ENCODE measurements around the gene IL1RL2.

IL1RL2 gene

DNA sequence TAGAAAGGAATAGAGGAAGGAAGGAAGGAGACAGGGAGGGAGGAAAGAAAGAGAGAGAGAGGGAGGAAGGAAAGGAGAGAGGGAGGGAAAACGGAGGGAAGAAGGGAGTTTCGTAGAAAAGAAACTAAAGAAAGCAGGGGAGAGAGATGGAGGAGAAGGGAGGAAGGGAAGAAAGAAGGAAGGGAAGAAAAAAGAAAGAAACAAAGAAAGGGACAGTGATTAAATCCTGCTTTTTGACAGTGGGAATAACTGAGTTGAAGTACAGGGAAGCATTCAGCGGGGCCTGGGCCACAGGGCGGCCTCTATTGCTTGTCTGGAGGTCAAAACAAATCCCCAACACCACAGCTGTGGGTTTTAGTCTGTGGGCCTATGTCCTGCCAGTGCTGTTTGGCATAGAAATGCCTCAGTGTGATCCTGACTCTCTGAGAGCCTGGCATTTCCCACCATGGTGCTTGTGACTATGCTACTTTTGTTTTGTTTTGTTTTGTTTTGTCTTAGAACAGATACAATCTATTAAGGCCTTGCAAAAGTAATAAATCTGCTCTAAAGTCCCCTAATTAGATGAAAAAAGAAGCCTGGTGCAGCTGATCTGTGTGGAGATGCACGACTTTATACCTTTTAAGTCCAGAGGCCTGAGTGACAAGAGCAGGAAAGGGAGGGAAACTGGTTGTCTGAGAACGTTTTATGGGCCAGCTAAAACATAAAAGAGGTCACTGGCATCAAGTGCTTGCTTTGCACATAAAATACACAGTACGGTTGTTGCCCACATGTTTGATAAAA is 40.0 kb downstream of the IL1RL2 start:
- H3K27ac ChIP-seq, result peak overlapping the region; percentile 82 to 90
- no peak for DNase-seq (ENCODE audit: low spot score)
- no peak overlapping the region for H3K4me3 ChIP-seq
- TF ChIP-seq, protein P1, sequence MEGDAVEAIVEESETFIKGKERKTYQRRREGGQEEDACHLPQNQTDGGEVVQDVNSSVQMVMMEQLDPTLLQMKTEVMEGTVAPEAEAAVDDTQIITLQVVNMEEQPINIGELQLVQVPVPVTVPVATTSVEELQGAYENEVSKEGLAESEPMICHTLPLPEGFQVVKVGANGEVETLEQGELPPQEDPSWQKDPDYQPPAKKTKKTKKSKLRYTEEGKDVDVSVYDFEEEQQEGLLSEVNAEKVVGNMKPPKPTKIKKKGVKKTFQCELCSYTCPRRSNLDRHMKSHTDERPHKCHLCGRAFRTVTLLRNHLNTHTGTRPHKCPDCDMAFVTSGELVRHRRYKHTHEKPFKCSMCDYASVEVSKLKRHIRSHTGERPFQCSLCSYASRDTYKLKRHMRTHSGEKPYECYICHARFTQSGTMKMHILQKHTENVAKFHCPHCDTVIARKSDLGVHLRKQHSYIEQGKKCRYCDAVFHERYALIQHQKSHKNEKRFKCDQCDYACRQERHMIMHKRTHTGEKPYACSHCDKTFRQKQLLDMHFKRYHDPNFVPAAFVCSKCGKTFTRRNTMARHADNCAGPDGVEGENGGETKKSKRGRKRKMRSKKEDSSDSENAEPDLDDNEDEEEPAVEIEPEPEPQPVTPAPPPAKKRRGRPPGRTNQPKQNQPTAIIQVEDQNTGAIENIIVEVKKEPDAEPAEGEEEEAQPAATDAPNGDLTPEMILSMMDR (IDR thresholded peaks at IDR 0.05), result no peak

- Histone ChIP-seq H3K4me3 (no peak overlapping the region), H3K27ac (peak overlapping the region; percentile 70 to 90)
- TF ChIP-seq, protein P1 (IDR thresholded peaks at IDR 0.05), result no peak
- no peak for DNase-seq (ENCODE audit: low spot score)
These were observed 42.4 kb downstream of the IL1RL2 start for GRCh38 chr2:102229141-102229769.

- H3K4me3 ChIP-seq, result no peak overlapping the region
- no peak overlapping the region for H3K27ac ChIP-seq
- TF ChIP-seq, protein P1 (IDR thresholded peaks at IDR 0.05), result no peak
- no peak for DNase-seq (ENCODE audit: low spot score)
These were observed 43.6 kb downstream of the IL1RL2 start for GRCh38 chr2:102230410-102230909.

DNA sequence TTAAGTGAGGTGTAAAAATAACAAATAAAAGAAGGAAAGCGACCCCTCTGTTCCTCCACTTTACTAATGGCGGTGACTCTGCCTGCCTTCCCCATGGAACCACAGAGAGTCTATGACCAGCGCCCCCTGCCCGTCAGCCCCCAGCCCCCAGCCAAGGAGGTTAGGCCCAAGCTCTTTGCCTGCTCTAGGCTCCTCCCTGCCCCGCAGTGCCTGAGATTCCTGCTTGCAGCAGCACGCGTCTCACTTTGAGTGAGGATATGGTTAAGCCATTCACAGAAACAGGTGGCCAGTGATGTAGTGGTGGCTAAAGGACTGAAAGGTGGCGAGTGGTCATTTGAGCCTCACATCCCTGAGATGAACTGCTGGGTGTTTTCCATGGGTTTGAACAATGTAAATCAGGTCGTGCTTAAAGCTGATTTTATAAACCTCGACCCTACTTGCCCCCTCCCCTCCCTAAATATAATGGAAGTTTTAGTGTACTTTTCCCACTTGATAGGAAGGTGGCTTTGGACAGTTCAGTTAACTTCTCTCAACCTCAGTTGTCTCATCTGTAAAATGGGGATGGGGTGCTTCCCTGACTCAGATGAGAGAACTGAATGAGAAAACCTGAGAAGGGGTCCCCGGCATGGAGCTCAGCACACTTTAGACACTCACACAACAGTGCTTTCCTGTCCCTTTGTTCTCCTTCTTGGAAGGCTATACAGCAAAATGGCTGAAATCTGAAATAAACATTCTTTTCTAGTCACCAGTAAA is 46.5 kb downstream of the IL1RL2 start:
- Histone ChIP-seq H3K4me3 (no peak overlapping the region), H3K27ac (no peak overlapping the region)
- no peak for DNase-seq (ENCODE audit: low spot score)
- TF ChIP-seq, protein P1 (IDR thresholded peaks at IDR 0.05), result no peak

DNA sequence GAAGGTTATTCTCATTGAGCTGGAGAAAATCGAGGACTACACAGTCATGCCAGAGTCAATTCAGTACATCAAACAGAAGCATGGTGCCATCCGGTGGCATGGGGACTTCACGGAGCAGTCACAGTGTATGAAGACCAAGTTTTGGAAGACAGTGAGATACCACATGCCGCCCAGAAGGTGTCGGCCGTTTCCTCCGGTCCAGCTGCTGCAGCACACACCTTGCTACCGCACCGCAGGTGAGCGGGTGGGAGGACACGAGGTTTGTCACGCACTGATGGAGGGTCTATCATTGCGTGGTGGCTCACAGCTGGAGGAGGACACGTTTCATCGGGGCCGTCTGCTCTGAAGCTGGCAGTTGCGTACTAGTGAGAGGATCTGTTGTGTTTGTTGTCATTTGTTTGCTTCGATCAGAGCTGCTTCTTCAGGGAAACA is 48.2 kb downstream of the IL1RL2 start:
- TF ChIP-seq, protein P1 (IDR thresholded peaks at IDR 0.05), result no peak
- Histone ChIP-seq H3K27ac (no peak overlapping the region), H3K4me3 (no peak overlapping the region)
- DNase-seq (ENCODE audit: low spot score), result no peak

GRCh38 chr2:102235491-102235890 is 48.7 kb downstream of the IL1RL2 start:
- Histone ChIP-seq H3K4me3 (no peak overlapping the region), H3K27ac (no peak overlapping the region)
- DNase-seq (ENCODE audit: low spot score), result no peak
- TF ChIP-seq, protein P1 (IDR thresholded peaks at IDR 0.05), result no peak
